Loucy (cell line): ENCODE measurements around the gene FIS1.

Experiments used
- H2AFZ ChIP-seq: fragments of 200-600 bp; sonication (generic); 2 replicates; pipeline ENCODE4 v1.6.0; 2016; ENCODE audit warnings: antibody characterized with exemption, mild to moderate bottlenecking, low read length, moderate library complexity
- H3F3A ChIP-seq: fragments of 200-600 bp; 2 replicates; pipeline ENCODE4 v1.6.0; 2016; ENCODE audit warnings: antibody characterized with exemption, low read depth, mild to moderate bottlenecking
- H3K27me3 ChIP-seq: fragments of 200-600 bp; sonication (generic); 2 replicates; pipeline ENCODE4 v1.6.1; 2014; ENCODE audit warnings: low read length, mild to moderate bottlenecking; ENCODE audit not compliant: insufficient read depth, poor library complexity, severe bottlenecking
- H3K36me3 ChIP-seq: fragments of 200-600 bp; sonication (generic); 2 replicates; pipeline ENCODE4 v1.6.1; 2016; ENCODE audit warnings: low read length; ENCODE audit not compliant: insufficient read depth
- H3K4me1 ChIP-seq: fragments of 200-600 bp; sonication (generic); 2 replicates; pipeline ENCODE4 v1.5.1; 2014; ENCODE audit warnings: low read length, mild to moderate bottlenecking; ENCODE audit not compliant: insufficient read depth, poor library complexity, severe bottlenecking
- H3K4me2 ChIP-seq: fragments of 200-600 bp; sonication (generic); 2 replicates; pipeline ENCODE4 v1.6.0; 2014; ENCODE audit warnings: antibody characterized with exemption, low read length, low read depth, mild to moderate bottlenecking; ENCODE audit not compliant: poor library complexity, severe bottlenecking
- H3K4me3 ChIP-seq: fragments of 200-600 bp; sonication (generic); 2 replicates; pipeline ENCODE4 v1.5.1; 2014; ENCODE audit warnings: low read length, mild to moderate bottlenecking, mixed read lengths; ENCODE audit not compliant: poor library complexity, severe bottlenecking
- H3K79me2 ChIP-seq: fragments of 200-600 bp; sonication (generic); 2 replicates; pipeline ENCODE4 v1.6.1; 2014; ENCODE audit warnings: low read length; ENCODE audit not compliant: insufficient read depth
- H3K9ac ChIP-seq: fragments of 200-600 bp; sonication (generic); 2 replicates; pipeline ENCODE4 v1.6.0; 2014; ENCODE audit warnings: mild to moderate bottlenecking, low read depth, low read length, moderate library complexity; ENCODE audit not compliant: poor library complexity, severe bottlenecking
- H3K9me2 ChIP-seq: fragments of 200-600 bp; sonication (generic); replicated peaks from 2 replicates; pipeline ENCODE4 v1.6.1; 2016; ENCODE audit warnings: low read depth, low read length, mixed read lengths
- H3K9me3 ChIP-seq: fragments of 200-600 bp; sonication (generic); 2 replicates; pipeline ENCODE4 v1.6.1; 2014; ENCODE audit warnings: mild to moderate bottlenecking, antibody characterized with exemption, low read length, low read depth; ENCODE audit not compliant: insufficient read depth
- H4K20me1 ChIP-seq: fragments of 200-600 bp; sonication (generic); 2 replicates; pipeline ENCODE4 v1.6.0; 2014; ENCODE audit warnings: antibody characterized with exemption, low read length, mild to moderate bottlenecking; ENCODE audit not compliant: insufficient read depth, poor library complexity, severe bottlenecking
- EZH2phosphoT487 ChIP-seq: fragments of 200-600 bp; IDR thresholded peaks from 2 replicates; pipeline ENCODE4 v1.6.1; 2018; ENCODE audit warnings: antibody characterized with exemption, mild to moderate bottlenecking, moderate library complexity, borderline replicate concordance
- TF ChIP-seq, protein P1 (sequence below): fragments of 200-600 bp; sonication (generic); conservative IDR thresholded peaks from 2 replicates; pipeline ENCODE4 v1.5.1; 2014; ENCODE audit warnings: mild to moderate bottlenecking, antibody characterized with exemption, low read length

The FIS1 gene

DNA sequence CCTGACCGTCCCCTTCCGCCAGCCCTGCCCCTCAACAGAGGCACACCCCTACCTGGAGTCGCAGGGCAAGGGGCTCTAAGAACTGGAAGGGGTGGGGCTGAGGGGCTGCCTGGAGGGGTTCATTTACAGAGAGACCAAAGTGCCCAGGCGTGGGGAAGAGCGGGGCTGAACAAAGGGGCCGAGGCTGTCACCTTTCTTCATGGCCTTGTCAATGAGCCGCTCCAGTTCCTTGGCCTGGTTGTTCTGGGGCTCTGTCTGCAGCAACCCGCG, 5.0 kb downstream of the FIS1 start:
- no peaks in the 10 kb centered on the region for H3K27me3 ChIP-seq
- no peak overlapping the region for H2AFZ ChIP-seq
- peaks cover 7% of the 10 kb centered on the region for H3K4me1 ChIP-seq
- no peak overlapping the region for H3K4me3 ChIP-seq
- H3K36me3 ChIP-seq, result no peaks in the 10 kb centered on the region
- no peak overlapping the region for H3K9ac ChIP-seq
- no peak for TF ChIP-seq EZH2phosphoT487
- TF ChIP-seq, protein P1, sequence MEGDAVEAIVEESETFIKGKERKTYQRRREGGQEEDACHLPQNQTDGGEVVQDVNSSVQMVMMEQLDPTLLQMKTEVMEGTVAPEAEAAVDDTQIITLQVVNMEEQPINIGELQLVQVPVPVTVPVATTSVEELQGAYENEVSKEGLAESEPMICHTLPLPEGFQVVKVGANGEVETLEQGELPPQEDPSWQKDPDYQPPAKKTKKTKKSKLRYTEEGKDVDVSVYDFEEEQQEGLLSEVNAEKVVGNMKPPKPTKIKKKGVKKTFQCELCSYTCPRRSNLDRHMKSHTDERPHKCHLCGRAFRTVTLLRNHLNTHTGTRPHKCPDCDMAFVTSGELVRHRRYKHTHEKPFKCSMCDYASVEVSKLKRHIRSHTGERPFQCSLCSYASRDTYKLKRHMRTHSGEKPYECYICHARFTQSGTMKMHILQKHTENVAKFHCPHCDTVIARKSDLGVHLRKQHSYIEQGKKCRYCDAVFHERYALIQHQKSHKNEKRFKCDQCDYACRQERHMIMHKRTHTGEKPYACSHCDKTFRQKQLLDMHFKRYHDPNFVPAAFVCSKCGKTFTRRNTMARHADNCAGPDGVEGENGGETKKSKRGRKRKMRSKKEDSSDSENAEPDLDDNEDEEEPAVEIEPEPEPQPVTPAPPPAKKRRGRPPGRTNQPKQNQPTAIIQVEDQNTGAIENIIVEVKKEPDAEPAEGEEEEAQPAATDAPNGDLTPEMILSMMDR, result no peak
- no peaks in the 10 kb centered on the region for H3K9me2 ChIP-seq
- H3K9me3 ChIP-seq, result no peaks in the 10 kb centered on the region
- H3K79me2 ChIP-seq, result peaks cover 25% of the 10 kb centered on the region
- H4K20me1 ChIP-seq, result peaks cover 10% of the 10 kb centered on the region
- H3K4me2 ChIP-seq, result no peak overlapping the region
- H3F3A ChIP-seq, result no peaks in the 10 kb centered on the region

DNA sequence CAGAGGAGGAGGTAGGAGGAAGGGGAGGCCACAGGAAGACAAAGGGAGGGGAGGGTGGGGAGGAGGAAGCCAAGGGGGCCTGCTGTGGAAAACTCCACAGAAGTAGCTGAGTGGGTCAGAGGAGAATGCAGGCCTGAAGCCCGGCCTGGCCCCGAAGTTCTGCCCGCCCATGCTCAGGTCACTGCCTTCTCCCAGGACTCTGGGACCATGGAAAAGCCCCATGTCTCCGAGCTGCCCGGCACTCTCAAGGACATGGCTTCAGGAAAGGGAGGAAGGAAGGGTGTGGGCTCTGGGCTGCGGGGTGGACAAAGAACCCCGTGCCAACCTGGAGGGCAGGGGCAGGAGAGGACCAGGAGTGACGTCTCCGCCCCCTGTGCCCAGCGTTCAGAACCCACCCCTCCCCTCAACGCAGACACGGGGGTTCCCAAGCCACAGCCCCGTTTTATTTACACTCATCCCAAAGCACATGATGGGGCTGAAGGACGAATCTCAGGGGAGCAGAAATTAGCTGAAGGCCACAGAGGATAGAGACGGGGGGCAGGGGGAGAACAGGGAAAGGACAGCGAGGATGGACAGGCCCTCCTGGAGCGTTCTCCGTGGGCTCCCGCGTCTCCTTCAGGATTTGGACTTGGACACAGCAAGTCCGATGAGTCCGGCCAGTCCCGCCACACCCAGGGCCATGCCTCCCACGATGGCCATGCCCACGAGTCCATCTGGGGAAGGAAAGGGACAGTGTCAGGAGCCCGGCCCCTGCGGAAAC, 5.5 kb downstream of the FIS1 start:
- Histone ChIP-seq H3K36me3 (no peaks in the 10 kb centered on the region), H3K79me2 (peaks cover 24% of the 10 kb centered on the region), H3K9ac (no peak overlapping the region), H4K20me1 (peaks cover 8% of the 10 kb centered on the region), H3F3A (no peaks in the 10 kb centered on the region), H3K4me1 (peaks cover 7% of the 10 kb centered on the region), H3K9me2 (no peaks in the 10 kb centered on the region), H3K27me3 (no peaks in the 10 kb centered on the region), H3K4me2 (no peak overlapping the region), H3K4me3 (no peak overlapping the region), H2AFZ (no peak overlapping the region), H3K9me3 (no peaks in the 10 kb centered on the region)
- TF ChIP-seq, protein P1, result no peak
- no peak for TF ChIP-seq EZH2phosphoT487

DNA sequence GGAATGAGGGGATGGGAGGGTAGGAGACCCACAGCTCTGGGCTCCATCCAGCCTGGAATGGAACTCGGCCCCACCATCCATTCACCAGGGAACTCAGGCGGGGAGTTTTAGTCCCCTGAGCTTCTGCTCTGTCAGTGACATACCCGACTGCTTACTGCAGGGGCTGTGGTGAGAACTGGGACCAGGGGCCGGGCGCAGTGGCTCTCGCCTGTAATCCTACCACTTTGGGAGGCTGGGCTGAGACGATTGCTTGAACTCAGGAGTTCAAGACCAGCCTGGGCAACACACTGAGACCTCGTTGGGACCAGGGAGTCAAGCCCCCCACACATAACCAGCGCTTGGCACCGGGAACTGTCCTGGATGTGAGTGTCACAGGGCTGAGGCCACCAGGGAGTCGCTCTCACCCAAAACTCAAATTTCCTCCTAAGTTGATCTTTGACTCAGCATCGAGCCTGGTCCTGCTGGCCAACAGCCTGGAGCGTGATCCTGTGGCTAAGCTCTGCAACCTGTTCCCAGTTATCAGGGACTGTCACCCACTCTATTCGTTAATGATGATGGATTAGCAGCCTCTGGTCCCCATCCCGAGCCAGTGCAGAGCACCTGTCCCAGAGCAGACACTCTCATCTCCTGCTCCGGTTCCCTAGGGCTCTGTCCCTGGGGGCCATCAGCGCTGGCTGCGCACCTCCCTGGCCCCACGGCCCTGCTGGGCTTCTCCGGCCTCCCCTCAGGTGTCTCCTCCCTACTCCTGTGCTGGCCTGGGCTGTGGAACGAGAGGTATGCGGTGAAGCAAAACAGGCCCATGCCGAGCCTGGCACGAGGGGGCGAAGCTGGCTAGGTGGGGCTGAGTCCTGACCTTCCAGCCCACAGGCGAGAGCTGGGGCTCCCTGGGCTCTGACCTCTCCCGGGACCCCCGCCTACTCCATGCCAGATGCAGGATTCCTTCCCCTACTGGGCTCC, 6.4 kb downstream of the FIS1 start:
- Histone ChIP-seq H3K79me2 (peaks cover 15% of the 10 kb centered on the region), H3K9ac (no peak overlapping the region), H3K27me3 (no peaks in the 10 kb centered on the region), H3K4me1 (peaks cover under 1% of the 10 kb centered on the region), H3K4me3 (no peak overlapping the region), H3K36me3 (no peaks in the 10 kb centered on the region), H3F3A (no peaks in the 10 kb centered on the region), H2AFZ (no peak overlapping the region), H3K9me2 (no peaks in the 10 kb centered on the region), H3K4me2 (no peak overlapping the region), H3K9me3 (no peaks in the 10 kb centered on the region), H4K20me1 (peaks cover under 1% of the 10 kb centered on the region)
- TF ChIP-seq, protein P1, result no peak
